H1 (cell line): ENCODE data around the gene CYP51A1. TPM values are rescaled to one million over a fixed set of nuclear protein-coding genes. Genes with fewer than 3 reads are reported as not detected.

Experiments
- CTCF ChIA-PET: fragments of 300-600 bp; sonication (Branson Sonifier 250); formaldehyde crosslinking; loops from one replicate; lab custom pipeline; 2021; ENCODE audit not compliant: partially characterized antibody; lab: Charles Lee
- POLR2A ChIA-PET: fragments of 300-600 bp; sonication (Branson Sonifier 250); formaldehyde crosslinking; loops from one replicate; lab custom pipeline; 2021; ENCODE audit warnings: inconsistent platforms; ENCODE audit not compliant: partially characterized antibody; lab: Charles Lee
- DNase-seq, 2 experiments: peaks; one replicate each; pipeline versions ENCODE4 v3.0.0 to v3.0.0-alpha.2; 2010 to 2022; ENCODE audit warnings: low spot score in 2 of 2, low read depth in 1 of 2, mixed read lengths in 1 of 2
- FAIRE-seq: peaks from 2 replicates; lab custom pipeline; 2011; peaks lifted over from hg19 to GRCh38; lab: Jason Lieb, UNC
- H2AFZ ChIP-seq: 2 replicates; pipeline ENCODE4 v1.8.1; 2012; ENCODE audit warnings: low read length, inconsistent platforms
- H2AK5ac ChIP-seq: 2 replicates; pipeline ENCODE4 v1.6.1; 2013; ENCODE audit warnings: low read depth, low read length
- H2BK120ac ChIP-seq: replicated peaks from 2 replicates; pipeline ENCODE3; 2013; ENCODE audit warnings: low read depth, low read length, inconsistent platforms
- H2BK12ac ChIP-seq: 2 replicates; pipeline ENCODE4 v1.6.1; 2013; ENCODE audit warnings: low read depth, low read length
- H2BK15ac ChIP-seq: 2 replicates; pipeline ENCODE4 v1.6.1; 2013; ENCODE audit warnings: low read length
- H2BK20ac ChIP-seq: 2 replicates; pipeline ENCODE4 v1.6.1; 2013; ENCODE audit warnings: low read length
- H2BK5ac ChIP-seq: 2 replicates; pipeline ENCODE4 v1.6.1; 2013; ENCODE audit warnings: low read depth, low read length
- H3K14ac ChIP-seq: 2 replicates; pipeline ENCODE4 v1.6.1; 2013; ENCODE audit warnings: inconsistent platforms; ENCODE audit not compliant: insufficient read length
- H3K18ac ChIP-seq: 2 replicates; pipeline ENCODE4 v1.6.1; 2013; ENCODE audit warnings: low read length; ENCODE audit errors: extremely low read depth
- H3K23ac ChIP-seq: 2 replicates; pipeline ENCODE4 v1.6.1; 2013; ENCODE audit warnings: inconsistent platforms; ENCODE audit not compliant: insufficient read length
- H3K23me2 ChIP-seq: 2 replicates; pipeline ENCODE4 v1.6.1; 2013; ENCODE audit warnings: low read depth, low read length
- H3K27ac ChIP-seq: 2 replicates; pipeline ENCODE4 v1.6.1; 2011; ENCODE audit warnings: low read depth, low read length, inconsistent platforms
- H3K27me3 ChIP-seq, 4 experiments: replicated peaks in 1 of 4; 1 replicate in 1 of 4; 2 replicates in 3 of 4; pipeline versions ENCODE4 v1.6.1 to v1.8.1; 2011 to 2013; ENCODE audit warnings: low read length in 3 of 4, mild to moderate bottlenecking in 3 of 4, inconsistent platforms in 2 of 4, mixed read lengths in 2 of 4, moderate library complexity in 1 of 4; ENCODE audit not compliant: control insufficient read depth in 3 of 4, insufficient read depth in 3 of 4; ENCODE audit errors: extremely low read depth in 1 of 4
- H3K36me3 ChIP-seq, 4 experiments: 2 replicates each; pipeline versions ENCODE4 v1.6.1 to v1.8.1; 2011 to 2013; ENCODE audit warnings: mild to moderate bottlenecking in 4 of 4, low read length in 3 of 4, moderate library complexity in 2 of 4, control low read depth in 1 of 4, inconsistent platforms in 1 of 4; ENCODE audit not compliant: insufficient read depth in 4 of 4, control insufficient read depth in 2 of 4
- H3K4ac ChIP-seq: replicated peaks from 2 replicates; pipeline ENCODE3; 2013; ENCODE audit warnings: low read length, low read depth, mixed read lengths, inconsistent platforms; ENCODE audit not compliant: insufficient read length
- H3K4me1 ChIP-seq, 4 experiments: replicated peaks in 1 of 4; 1 replicate in 1 of 4; 2 replicates in 3 of 4; pipeline versions ENCODE4 v1.6.1 to v1.8.1; 2011 to 2013; ENCODE audit warnings: low read length in 3 of 4, inconsistent platforms in 2 of 4, mixed read lengths in 1 of 4; ENCODE audit not compliant: insufficient read depth in 4 of 4, control insufficient read depth in 3 of 4
- H3K4me2 ChIP-seq, 2 experiments: 2 replicates each; pipeline versions ENCODE4 v1.6.1 to v1.8.1; 2011 to 2013; ENCODE audit warnings: low read depth in 2 of 2, low read length in 2 of 2, control low read depth in 1 of 2, inconsistent platforms in 1 of 2, mild to moderate bottlenecking in 1 of 2; ENCODE audit not compliant: insufficient read depth in 1 of 2
- H3K4me3 ChIP-seq, 4 experiments: fragments of 200-600, 300-600 bp in 1 of 4; sonication (generic), shearing (Covaris generic), sonication (Bioruptor Twin) in 1 of 4; 2 replicates each; pipeline versions ENCODE4 v1.5.1 to v1.8.1; 2011 to 2016; ENCODE audit warnings: low read length in 4 of 4, low read depth in 3 of 4, control low read depth in 2 of 4, inconsistent platforms in 2 of 4, mild to moderate bottlenecking in 2 of 4, mixed read lengths in 1 of 4, moderate library complexity in 1 of 4; ENCODE audit not compliant: insufficient read depth in 2 of 4; ENCODE audit errors: extremely low read depth in 1 of 4
- H3K56ac ChIP-seq: replicated peaks from 2 replicates; pipeline ENCODE3; 2013; ENCODE audit warnings: low read depth, mild to moderate bottlenecking, mixed read lengths, low read length, inconsistent platforms; ENCODE audit not compliant: insufficient read length
- H3K79me1 ChIP-seq: 2 replicates; pipeline ENCODE4 v1.6.1; 2013; ENCODE audit warnings: low read depth, low read length, control low read depth
- H3K79me2 ChIP-seq, 2 experiments: 2 replicates each; pipeline versions ENCODE4 v1.6.1 to v1.8.1; 2012 to 2013; ENCODE audit warnings: low read length in 2 of 2, mild to moderate bottlenecking in 2 of 2, inconsistent platforms in 1 of 2; ENCODE audit not compliant: insufficient read depth in 2 of 2, control insufficient read depth in 1 of 2
- H3K9ac ChIP-seq, 4 experiments: replicated peaks in 1 of 4; 1 replicate in 1 of 4; 2 replicates in 3 of 4; pipeline versions ENCODE4 v1.6.1 to v1.8.1; 2011 to 2013; ENCODE audit warnings: low read depth in 3 of 4, low read length in 3 of 4, control low read depth in 2 of 4, mild to moderate bottlenecking in 2 of 4, moderate library complexity in 2 of 4, inconsistent platforms in 1 of 4; ENCODE audit errors: extremely low read depth in 1 of 4
- H3K9me3 ChIP-seq, 2 experiments: 2 replicates each; pipeline versions ENCODE4 v1.6.1 to v1.8.1; 2012 to 2013; ENCODE audit warnings: mild to moderate bottlenecking in 2 of 2, moderate library complexity in 2 of 2, control low read depth in 1 of 2, inconsistent platforms in 1 of 2, low read depth in 1 of 2, low read length in 1 of 2, mixed read lengths in 1 of 2; ENCODE audit not compliant: insufficient read depth in 2 of 2
- H4K20me1 ChIP-seq, 2 experiments: replicated peaks in 1 of 2; 2 replicates each; pipeline versions ENCODE3 to v1.8.1; 2011 to 2013; ENCODE audit warnings: inconsistent platforms in 2 of 2, low read length in 2 of 2, mild to moderate bottlenecking in 1 of 2; ENCODE audit not compliant: insufficient read depth in 2 of 2, control insufficient read depth in 1 of 2
- H4K5ac ChIP-seq: 2 replicates; pipeline ENCODE4 v1.6.1; 2013; ENCODE audit warnings: low read length, low read depth, mixed read lengths, inconsistent platforms; ENCODE audit not compliant: insufficient read length
- H4K8ac ChIP-seq: 2 replicates; pipeline ENCODE4 v1.8.0; 2013; ENCODE audit warnings: mild to moderate bottlenecking, moderate library complexity, low read length, inconsistent platforms; ENCODE audit not compliant: insufficient read depth; ENCODE audit errors: extremely low read depth
- H4K91ac ChIP-seq: replicated peaks from 2 replicates; pipeline ENCODE3; 2013; ENCODE audit warnings: low read length, mixed read lengths, inconsistent platforms; ENCODE audit not compliant: insufficient read length
- BACH1 ChIP-seq: IDR thresholded peaks from 2 replicates; pipeline ENCODE4 v1.6.1; 2012; ENCODE audit warnings: low read length, improper control_type of control experiment
- BRCA1 ChIP-seq: IDR thresholded peaks from 2 replicates; pipeline ENCODE4 v1.6.1; 2012; ENCODE audit warnings: low read depth, low read length, improper control_type of control experiment
- CBX8 ChIP-seq: fragments of 300-800, 300-1000 bp; sonication (generic); IDR thresholded peaks from 2 replicates; pipeline ENCODE4 v1.7.1; 2016; ENCODE audit warnings: low read depth, low read length, borderline replicate concordance
- E2F6 ChIP-seq: IDR thresholded peaks from 2 replicates; pipeline ENCODE4 v1.6.1; 2012; ENCODE audit warnings: inconsistent platforms
- JUN ChIP-seq: IDR thresholded peaks from 2 replicates; pipeline ENCODE4 v1.6.1; 2011; ENCODE audit warnings: low read depth, mild to moderate bottlenecking, improper control_type of control experiment, low read length
- POLR2AphosphoS5 ChIP-seq: IDR thresholded peaks from 2 replicates; pipeline ENCODE4 v1.6.1; 2011; ENCODE audit warnings: low read depth, low read length
- RFX5 ChIP-seq: IDR thresholded peaks from 2 replicates; pipeline ENCODE4 v1.6.1; 2011; ENCODE audit warnings: low read depth, low read length, improper control_type of control experiment, borderline replicate concordance
- SIX5 ChIP-seq: IDR thresholded peaks from 2 replicates; pipeline ENCODE4 v1.6.1; 2011; ENCODE audit warnings: mild to moderate bottlenecking, low read depth, low read length
- SP1 ChIP-seq: IDR thresholded peaks from 2 replicates; pipeline ENCODE4 v1.6.1; 2011; ENCODE audit warnings: low read depth, low read length
- TCF12 ChIP-seq: IDR thresholded peaks from 2 replicates; pipeline ENCODE4 v1.6.1; 2011; ENCODE audit warnings: low read depth, mild to moderate bottlenecking, low read length
- YY1 ChIP-seq: IDR thresholded peaks from 2 replicates; pipeline ENCODE4 v1.6.1; 2011; ENCODE audit warnings: low read depth, mild to moderate bottlenecking, low read length
- WGBS, 2 experiments: shearing (Covaris generic) in 1 of 2; methylation state at CpG; one replicate each; pipeline versions ENCODE4 v1.1.6 to v1.1.7; 2013 to 2015; ENCODE audit warnings: low lambda C conversion rate in 2 of 2, mixed read lengths in 2 of 2, inconsistent platforms in 1 of 2, low coverage in 1 of 2, missing lambda C conversion rate in 1 of 2; ENCODE audit not compliant: insufficient replicate concordance in 2 of 2, insufficient coverage in 1 of 2, insufficient read length in 1 of 2; ENCODE audit errors: extremely low coverage in 1 of 2, missing lambda C conversion rate in 1 of 2; 5-methylcytosine and 5-hydroxymethylcytosine counted together
- polyA plus RNA-seq, 7 experiments: library from polyadenylated mRNA; depleted of rRNA in 3 of 7; stranded (reverse) in 5 of 7; unstranded in 2 of 7; fragments of >200 nt in 5 of 7; fragments of 200-250 nt in 2 of 7; gene quantifications; 1 replicate in 5 of 7; 2 replicates in 1 of 7; 4 replicates in 1 of 7; pipeline versions ENCODE4 v1.2.1 to v1.2.3, GENCODE V29; 2011 to 2013; ENCODE audit warnings: missing spikeins in 2 of 7, mixed read lengths in 2 of 7
- total RNA-seq: library from RNA; stranded (reverse); fragmentation: NEBNext Ultra II Directional; extraction: Animal tissue kit (Norgen Biotek cat#: 25700); gene quantifications from 2 replicates; pipeline ENCODE4 v1.2.1, GENCODE V29; 2021
- TF ChIP-seq, protein P1 (sequence below): IDR thresholded peaks from 2 replicates; pipeline ENCODE4 v1.6.1; 2011; ENCODE audit warnings: low read depth, mild to moderate bottlenecking, low read length; ENCODE audit not compliant: insufficient read depth

The CYP51A1 gene
- total and polyA plus RNA-seq, 2 of the 8 experiments (the other 6 are each of a cell fraction or from before 2014, with no cell fraction given), result 9.8 to 111 TPM

DNA sequence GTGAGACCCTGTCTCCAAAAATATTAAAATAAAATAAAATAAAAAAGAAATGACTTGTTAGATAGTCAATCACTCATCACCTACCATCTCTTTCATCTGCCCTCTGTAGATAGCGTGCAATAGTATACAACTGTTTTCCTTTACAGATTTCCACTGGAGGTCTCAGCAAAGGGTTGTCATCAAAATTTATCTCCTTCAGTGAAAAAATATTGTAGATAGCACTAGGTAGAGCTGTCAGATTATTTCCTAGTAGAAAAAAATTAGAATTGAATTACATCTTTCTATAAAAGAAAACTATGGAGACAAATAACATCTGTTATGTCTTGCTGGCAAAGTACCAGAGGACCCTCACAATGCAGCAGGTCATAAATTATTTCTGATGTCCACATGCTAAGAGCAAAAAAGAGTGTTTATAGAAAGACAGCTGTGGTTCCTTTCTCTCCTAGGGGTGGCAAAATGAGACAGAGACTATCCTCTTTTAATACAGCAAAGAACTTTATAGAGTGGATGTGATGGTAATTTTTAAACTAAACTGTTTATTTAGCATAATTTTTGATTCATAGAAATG is 16.3 kb upstream of the CYP51A1 start:
- Histone ChIP-seq H3K9ac (no peak overlapping the region), H4K8ac (no peak overlapping the region), H3K56ac (no peak overlapping the region), H3K79me2 (no peaks in the 10 kb centered on the region), H3K4me3 (no peak overlapping the region), H3K79me1 (no peaks in the 10 kb centered on the region), H2BK120ac (no peak overlapping the region), H3K36me3 (no peaks in the 10 kb centered on the region), H3K18ac (no peak overlapping the region), H3K4me2 (no peak overlapping the region), H3K23ac (no peak overlapping the region), H3K27ac (no peak overlapping the region), H2AK5ac (no peak overlapping the region), H3K9me3 (no peaks in the 10 kb centered on the region), H3K23me2 (no peaks in the 10 kb centered on the region), H2BK5ac (no peak overlapping the region), H3K4ac (no peak overlapping the region), H2BK15ac (no peak overlapping the region), H4K91ac (no peak overlapping the region), H4K5ac (no peak overlapping the region), H3K27me3 (no peaks in the 10 kb centered on the region), H3K14ac (no peak overlapping the region), H2BK12ac (no peak overlapping the region), H2BK20ac (no peak overlapping the region), H4K20me1 (no peaks in the 10 kb centered on the region), H3K4me1 (no peaks in the 10 kb centered on the region), H2AFZ (no peak overlapping the region)
- ChIA-PET CTCF (no interaction called here), POLR2A (interaction anchor here (1.1 kb wide), 1 partner anchor 15 kb away, joined by 3 read pairs; no protein-coding TSS in a partner anchor)
- 81% methylated on average over 1 of the region's 1 CpG; no CpG with 5 or more reads in 1 of the 2 experiments for WGBS, 2 experiments
- no peak for FAIRE-seq
- no peak for DNase-seq
- TF ChIP-seq YY1, result no peak
- TF ChIP-seq JUN, result no peak
- no peak for TF ChIP-seq SP1
- no peak for TF ChIP-seq CBX8
- TF ChIP-seq RFX5, result no peak
- TF ChIP-seq, protein P1, sequence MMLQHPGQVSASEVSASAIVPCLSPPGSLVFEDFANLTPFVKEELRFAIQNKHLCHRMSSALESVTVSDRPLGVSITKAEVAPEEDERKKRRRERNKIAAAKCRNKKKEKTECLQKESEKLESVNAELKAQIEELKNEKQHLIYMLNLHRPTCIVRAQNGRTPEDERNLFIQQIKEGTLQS, result no peak
- TF ChIP-seq TCF12, result no peak
- no peak for TF ChIP-seq SIX5
- TF ChIP-seq BRCA1, result no peak
- no peak for TF ChIP-seq POLR2AphosphoS5
- TF ChIP-seq BACH1, result no peak
- TF ChIP-seq E2F6, result no peak
